ENCODE measurements around the gene SLC26A1.

DNA sequence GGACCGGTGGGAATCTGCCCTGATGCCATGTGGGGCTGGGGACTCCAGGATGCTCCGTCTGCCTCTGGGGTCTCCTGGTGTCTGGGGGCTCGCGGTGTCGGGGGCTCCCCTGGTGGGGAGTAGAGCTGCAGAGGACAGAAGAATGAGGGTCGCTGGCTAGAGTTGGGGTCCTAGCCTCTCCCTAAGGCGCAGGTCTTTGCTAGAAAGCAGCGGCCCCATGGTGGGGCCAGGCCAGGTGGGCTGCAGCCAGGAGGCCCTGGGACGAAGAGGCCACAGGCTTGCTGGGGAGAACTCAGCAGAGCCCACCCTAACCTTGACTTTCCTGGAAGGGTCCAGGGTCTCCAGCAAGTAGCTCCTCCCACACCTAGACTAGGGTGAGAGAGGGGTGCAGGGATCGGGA, 39.7 kb upstream of the SLC26A1 start:
- TF ChIP-seq, protein P1, sequence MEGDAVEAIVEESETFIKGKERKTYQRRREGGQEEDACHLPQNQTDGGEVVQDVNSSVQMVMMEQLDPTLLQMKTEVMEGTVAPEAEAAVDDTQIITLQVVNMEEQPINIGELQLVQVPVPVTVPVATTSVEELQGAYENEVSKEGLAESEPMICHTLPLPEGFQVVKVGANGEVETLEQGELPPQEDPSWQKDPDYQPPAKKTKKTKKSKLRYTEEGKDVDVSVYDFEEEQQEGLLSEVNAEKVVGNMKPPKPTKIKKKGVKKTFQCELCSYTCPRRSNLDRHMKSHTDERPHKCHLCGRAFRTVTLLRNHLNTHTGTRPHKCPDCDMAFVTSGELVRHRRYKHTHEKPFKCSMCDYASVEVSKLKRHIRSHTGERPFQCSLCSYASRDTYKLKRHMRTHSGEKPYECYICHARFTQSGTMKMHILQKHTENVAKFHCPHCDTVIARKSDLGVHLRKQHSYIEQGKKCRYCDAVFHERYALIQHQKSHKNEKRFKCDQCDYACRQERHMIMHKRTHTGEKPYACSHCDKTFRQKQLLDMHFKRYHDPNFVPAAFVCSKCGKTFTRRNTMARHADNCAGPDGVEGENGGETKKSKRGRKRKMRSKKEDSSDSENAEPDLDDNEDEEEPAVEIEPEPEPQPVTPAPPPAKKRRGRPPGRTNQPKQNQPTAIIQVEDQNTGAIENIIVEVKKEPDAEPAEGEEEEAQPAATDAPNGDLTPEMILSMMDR (IDR thresholded peaks at IDR 0.05), result no peak
- TF ChIP-seq EZH2phosphoT487 (IDR thresholded peaks at IDR 0.05) (no peak), EZH2 (IDR thresholded peaks at IDR 0.05) (no peak)
